Measurements from ENCODE around the gene ZBTB5.

DNA sequence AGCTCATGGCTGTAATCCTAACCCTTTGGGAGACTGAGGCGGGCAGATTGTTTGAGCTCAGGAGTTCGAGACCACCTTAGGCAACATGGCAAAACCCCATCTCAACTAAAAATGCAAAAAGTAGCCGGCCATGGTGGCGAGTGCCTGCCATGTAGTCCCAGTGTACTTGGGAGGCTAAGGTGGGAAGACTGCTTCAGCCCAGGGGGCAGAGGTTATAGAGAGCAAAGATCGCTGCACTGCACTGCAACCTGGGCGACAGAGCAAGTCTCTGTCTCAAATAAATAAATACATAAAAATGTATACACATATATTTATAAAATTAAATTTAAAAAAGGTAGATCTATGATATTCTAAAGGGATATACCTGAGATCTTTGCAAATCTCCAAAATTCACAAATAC lies 19.4 kb downstream of the ZBTB5 start:
- no peak for TF ChIP-seq POLR2A (IDR thresholded peaks at IDR 0.05; ENCODE audit: low read depth, low read length)
- no peak for TF ChIP-seq TAF1 (IDR thresholded peaks at IDR 0.05; ENCODE audit: borderline replicate concordance, low read depth, low read length)
- TF ChIP-seq POLR2AphosphoS5 (IDR thresholded peaks at IDR 0.05; ENCODE audit: low read depth, low read length) = no peak

Measured in GM12892 (cell line).